Measurements from ENCODE around the gene LYPD4.

LYPD4 gene

DNA sequence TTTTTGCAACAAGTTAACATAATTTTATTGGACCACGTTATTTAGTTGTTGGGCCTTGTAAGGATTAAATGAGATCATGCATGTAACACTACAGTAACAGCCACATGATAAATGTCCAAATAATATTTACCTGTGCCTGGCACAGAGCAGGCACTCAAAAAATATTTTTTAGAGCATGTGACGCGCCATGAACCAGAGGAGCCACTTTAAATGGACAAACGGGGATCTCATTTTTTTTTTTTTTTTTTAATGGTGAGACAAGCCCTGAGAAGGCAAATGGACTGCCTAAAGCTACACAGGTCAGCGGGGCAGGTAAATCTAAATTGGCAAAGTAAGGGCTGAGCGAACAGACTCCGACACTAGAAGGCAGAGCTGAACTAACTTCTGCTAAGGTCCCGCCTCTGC is 14.7 kb upstream of the LYPD4 start:
- TF ChIP-seq, protein P1, sequence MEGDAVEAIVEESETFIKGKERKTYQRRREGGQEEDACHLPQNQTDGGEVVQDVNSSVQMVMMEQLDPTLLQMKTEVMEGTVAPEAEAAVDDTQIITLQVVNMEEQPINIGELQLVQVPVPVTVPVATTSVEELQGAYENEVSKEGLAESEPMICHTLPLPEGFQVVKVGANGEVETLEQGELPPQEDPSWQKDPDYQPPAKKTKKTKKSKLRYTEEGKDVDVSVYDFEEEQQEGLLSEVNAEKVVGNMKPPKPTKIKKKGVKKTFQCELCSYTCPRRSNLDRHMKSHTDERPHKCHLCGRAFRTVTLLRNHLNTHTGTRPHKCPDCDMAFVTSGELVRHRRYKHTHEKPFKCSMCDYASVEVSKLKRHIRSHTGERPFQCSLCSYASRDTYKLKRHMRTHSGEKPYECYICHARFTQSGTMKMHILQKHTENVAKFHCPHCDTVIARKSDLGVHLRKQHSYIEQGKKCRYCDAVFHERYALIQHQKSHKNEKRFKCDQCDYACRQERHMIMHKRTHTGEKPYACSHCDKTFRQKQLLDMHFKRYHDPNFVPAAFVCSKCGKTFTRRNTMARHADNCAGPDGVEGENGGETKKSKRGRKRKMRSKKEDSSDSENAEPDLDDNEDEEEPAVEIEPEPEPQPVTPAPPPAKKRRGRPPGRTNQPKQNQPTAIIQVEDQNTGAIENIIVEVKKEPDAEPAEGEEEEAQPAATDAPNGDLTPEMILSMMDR (IDR thresholded peaks at IDR 0.05; ENCODE audit: extremely low read depth, missing control alignments) = no peak

DNA sequence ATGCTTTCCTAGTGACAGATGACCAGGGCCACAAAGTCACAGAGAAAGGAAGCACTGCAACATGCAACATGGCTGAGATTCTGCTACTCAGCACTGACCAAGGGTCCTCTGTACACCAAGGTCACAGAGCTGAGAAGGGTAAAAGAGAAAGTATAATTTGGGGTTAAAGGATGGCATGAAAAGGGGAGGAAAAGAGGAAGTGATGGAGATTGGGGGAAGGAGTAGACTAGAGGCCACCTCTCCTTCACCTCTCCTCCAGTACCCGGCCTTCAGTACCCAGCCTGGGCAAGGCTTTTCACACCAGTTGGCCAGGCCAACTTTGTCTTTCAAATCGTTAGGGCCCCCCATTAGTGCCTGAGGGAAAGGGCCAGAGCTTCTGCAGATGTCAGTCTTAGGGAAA is 9.3 kb upstream of the LYPD4 start:
- no peak for DNase-seq (ENCODE audit: low spot score)
- TF ChIP-seq, protein P1 (IDR thresholded peaks at IDR 0.05; ENCODE audit: extremely low read depth, missing control alignments) = no peak

More for the DNA sequence above, 14.7 kb upstream of the LYPD4 start:
- DNase-seq (ENCODE audit: low spot score) = no peak

DNA sequence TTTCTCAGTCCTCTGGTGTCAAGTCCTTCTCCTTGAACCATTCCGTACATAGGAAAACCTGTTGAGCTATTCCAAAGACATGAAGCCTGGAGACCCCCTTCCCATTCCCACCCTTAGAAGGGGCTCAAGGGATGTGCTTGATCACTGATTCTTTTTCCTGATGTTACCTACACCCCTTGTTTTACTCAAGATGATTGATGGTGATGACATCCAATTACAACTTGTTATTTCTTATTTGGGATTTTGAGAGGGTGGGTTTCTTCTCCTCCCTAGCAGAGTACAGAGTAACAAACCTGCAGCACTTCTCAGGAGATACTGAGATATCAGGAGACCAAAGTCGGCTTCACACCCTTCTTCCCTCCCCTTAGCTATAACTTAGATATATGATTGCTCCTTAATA is 8.9 kb upstream of the LYPD4 start:
- DNase-seq (ENCODE audit: low spot score) = no peak
- TF ChIP-seq, protein P1 (IDR thresholded peaks at IDR 0.05; ENCODE audit: extremely low read depth, missing control alignments) = no peak

DNA sequence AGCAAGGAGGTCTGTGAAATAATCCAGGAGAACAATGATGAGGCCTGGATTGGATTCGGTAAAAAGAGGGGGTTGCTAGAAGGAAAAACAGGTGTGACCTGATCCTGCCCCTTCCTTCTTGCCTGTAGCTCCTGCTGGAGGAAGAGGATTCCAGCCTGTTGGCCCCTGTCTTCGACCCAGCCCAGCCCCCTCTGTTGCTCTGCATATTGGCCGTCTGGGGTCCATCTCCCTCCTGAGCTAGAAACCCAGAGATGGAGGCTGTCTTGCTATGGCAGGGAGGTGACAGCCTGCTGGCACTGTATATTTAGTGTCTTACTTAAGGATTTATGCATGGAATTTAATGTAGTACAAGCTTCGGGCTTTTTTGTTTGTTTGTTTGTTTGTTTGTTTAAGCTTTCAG is 7.0 kb upstream of the LYPD4 start:
- DNase-seq (ENCODE audit: low spot score) = no peak

DNA sequence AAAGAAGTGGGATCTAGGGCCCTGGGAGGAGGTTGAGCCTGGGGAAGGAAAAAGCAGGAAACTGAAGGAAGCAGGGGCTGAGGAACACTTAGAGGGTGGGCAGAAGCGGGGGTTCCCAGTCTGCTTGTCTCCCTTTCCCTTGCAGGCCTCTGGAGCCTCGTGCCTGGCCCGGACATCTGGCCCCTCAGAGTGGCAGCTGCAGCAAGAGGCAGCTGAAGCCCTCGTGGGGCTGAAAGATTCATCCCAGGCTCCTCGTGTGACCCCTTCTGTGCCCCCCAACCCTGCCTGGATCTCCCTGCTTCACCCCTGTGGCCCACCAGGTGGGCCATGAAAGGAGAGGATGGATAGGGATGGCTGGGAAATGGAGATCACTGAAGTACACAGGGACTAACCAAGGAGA is 5.9 kb upstream of the LYPD4 start:
- TF ChIP-seq, protein P1 (IDR thresholded peaks at IDR 0.05; ENCODE audit: extremely low read depth, missing control alignments) = no peak
- DNase-seq (ENCODE audit: low spot score) = no peak

More for the DNA sequence above, 7.0 kb upstream of the LYPD4 start:
- TF ChIP-seq, protein P1 (IDR thresholded peaks at IDR 0.05; ENCODE audit: extremely low read depth, missing control alignments) = no peak

DNA sequence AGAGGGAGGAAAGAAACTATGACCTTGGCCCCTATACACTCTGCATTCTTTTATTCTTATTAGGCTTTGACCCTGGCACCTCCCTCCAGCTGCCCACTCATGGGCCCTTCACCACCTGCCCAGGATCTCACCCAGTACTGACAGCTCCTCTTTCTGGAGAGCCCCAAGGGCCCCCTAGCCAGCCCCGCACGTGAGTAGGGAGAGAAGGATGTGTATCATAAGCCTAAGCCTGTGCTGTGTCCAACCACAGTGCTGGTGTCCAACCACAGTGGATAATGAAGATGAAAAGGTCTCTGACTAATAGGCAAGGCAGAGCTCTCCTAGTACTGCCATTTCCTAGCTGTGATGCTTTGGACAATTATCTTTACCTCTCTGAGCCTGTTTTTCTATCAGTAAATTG is 4.6 kb upstream of the LYPD4 start:
- DNase-seq (ENCODE audit: low spot score) = no peak
- TF ChIP-seq, protein P1 (IDR thresholded peaks at IDR 0.05; ENCODE audit: extremely low read depth, missing control alignments) = no peak

DNA sequence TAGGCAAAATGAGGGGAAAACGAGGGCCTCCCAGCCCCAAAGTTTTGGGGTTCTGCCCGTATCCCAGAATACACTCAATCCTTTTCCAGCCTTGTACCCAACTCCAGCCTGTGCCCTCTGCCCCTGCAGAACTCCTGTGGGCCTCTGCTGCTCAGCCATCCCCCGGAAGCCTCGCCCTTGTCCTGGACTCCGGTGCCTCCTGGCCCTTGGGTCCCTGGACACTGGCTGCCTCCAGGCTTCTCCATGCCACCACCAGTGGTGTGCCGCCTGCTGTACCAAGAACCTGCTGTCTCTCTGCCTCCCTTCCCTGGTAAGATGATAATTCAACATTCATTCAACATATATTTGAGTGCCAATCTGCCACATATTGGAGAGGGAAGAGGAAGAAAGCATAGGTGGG is 4.2 kb upstream of the LYPD4 start:
- TF ChIP-seq, protein P1 (IDR thresholded peaks at IDR 0.05; ENCODE audit: extremely low read depth, missing control alignments) = no peak
- peak; percentile 6 for DNase-seq (ENCODE audit: low spot score)

All from GM20000 (cell line).